Astrocyte of the spinal cord (primary cell): Measurements from ENCODE around the gene SERP2.
A peak's percentile ranks its signal among the peaks of the same experiment; 100 is the strongest.
"Not testable (repeated sequence)": the region's sequence is repeated elsewhere in the genome, so short reads cannot be mapped to it uniquely, and the experiment has no call there.

Experiments used
- DNase-seq: peaks from one replicate; pipeline ENCODE4 v3.0.0; 2011; ENCODE audit warnings: low read depth, low spot score
- H3K4me3 ChIP-seq: 2 replicates; pipeline ENCODE4 v1.5.1; 2011; ENCODE audit warnings: low read depth, mild to moderate bottlenecking, low read length, moderate library complexity
- in situ Hi-C: cut with HindIII; loops from 2 replicates; pipeline ENCODE4 v1.10.0; 2017; ENCODE audit warnings: low sequenced_read_pairs
- TF ChIP-seq, protein P1 (sequence below): IDR thresholded peaks from 2 replicates; pipeline ENCODE4 v1.5.1; 2012; ENCODE audit warnings: low read depth, mild to moderate bottlenecking, low read length, inconsistent platforms

SERP2 gene

DNA sequence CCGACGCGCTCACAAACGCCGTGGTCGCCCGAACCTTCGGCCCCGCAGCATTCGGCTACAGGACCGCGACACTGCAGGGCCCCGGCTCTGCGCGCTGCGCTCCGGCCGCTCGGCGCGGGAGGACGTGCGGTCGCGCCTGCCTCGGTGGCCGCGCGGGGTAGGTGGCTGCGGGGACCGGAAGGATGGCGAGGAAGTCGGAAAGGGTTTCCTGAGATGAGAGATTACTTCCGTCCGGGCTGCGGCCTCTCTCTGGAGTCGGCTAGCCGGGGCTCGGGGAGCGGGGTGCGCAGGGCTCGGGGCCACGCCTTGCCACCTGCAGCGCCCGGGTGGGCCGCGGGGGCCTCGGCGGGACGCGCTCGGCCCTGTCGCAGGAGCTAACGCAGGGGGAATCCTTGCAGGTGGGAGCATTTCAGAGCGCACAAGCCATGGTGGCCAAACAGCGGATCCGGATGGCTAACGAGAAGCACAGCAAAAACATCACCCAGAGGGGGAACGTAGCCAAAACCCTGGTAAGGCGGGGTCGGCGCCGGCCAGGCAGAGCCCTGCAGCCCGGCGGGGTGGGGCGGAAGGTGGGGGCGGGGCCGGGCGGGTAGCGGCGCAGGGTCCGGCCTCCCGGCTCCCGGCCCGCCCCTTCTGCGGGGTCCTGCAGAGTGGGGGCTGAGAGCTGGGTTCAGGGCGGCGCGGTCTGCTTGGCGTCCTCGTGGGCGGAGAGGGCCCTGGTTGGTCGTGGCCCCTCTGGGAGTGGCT is at the start of gene SERP2:
Gene SERP2, plus strand, starts transcription at position 224 of the 747 bp plus-strand sequence. Its CDS starts 202 bp downstream, at position 426.
- DNase-seq: peak; percentile 32
- peak within 1 kb of the TSS; percentile 37 for H3K4me3 ChIP-seq
- TF ChIP-seq, protein P1, sequence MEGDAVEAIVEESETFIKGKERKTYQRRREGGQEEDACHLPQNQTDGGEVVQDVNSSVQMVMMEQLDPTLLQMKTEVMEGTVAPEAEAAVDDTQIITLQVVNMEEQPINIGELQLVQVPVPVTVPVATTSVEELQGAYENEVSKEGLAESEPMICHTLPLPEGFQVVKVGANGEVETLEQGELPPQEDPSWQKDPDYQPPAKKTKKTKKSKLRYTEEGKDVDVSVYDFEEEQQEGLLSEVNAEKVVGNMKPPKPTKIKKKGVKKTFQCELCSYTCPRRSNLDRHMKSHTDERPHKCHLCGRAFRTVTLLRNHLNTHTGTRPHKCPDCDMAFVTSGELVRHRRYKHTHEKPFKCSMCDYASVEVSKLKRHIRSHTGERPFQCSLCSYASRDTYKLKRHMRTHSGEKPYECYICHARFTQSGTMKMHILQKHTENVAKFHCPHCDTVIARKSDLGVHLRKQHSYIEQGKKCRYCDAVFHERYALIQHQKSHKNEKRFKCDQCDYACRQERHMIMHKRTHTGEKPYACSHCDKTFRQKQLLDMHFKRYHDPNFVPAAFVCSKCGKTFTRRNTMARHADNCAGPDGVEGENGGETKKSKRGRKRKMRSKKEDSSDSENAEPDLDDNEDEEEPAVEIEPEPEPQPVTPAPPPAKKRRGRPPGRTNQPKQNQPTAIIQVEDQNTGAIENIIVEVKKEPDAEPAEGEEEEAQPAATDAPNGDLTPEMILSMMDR: no peak
- in situ Hi-C loops: no loop called here

DNA sequence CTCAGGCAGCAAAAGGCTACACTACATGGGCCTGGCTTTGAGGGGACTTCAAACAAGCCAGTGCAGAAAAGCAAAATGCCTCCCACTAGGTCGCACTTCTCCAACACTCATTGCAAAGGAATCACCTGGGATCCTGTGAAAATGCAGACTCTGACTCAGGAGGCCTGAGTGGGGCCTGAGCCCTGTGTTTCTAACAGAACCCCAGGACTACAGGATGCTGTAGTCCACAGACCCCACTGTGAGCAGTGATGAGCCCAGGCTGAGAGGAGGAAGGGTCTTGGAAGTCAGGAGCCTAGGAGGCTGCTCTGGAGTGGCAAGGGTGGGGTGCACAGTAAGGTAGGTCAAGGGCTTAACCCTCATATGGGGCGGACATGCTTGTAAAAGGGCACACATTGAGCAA is 46.7 kb upstream of the SERP2 start:
- in situ Hi-C loops: no loop called here
- DNase-seq: no peak
- TF ChIP-seq, protein P1: no peak
- H3K4me3 ChIP-seq: no peak overlapping the region

DNA sequence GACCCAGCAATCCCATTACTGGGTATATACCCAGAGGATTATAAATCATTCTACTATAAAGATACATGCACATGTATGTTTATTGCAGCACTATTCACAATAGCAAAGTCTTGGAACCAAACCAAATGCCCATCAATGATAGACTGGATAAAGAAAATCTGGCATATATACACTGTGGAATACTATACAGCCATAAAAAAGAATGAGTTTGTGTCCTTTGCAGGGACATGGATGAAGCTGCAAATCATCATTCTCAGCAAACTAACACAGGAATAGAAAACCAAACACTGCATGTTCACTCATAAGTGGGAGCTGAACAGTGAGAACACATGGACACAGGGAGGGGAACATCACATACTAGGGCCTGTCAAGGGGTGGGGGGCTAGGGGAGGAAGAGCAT is 44.6 kb upstream of the SERP2 start:
- DNase-seq, H3K4me3 ChIP-seq, in situ Hi-C loops: not testable (repeated sequence)

DNA sequence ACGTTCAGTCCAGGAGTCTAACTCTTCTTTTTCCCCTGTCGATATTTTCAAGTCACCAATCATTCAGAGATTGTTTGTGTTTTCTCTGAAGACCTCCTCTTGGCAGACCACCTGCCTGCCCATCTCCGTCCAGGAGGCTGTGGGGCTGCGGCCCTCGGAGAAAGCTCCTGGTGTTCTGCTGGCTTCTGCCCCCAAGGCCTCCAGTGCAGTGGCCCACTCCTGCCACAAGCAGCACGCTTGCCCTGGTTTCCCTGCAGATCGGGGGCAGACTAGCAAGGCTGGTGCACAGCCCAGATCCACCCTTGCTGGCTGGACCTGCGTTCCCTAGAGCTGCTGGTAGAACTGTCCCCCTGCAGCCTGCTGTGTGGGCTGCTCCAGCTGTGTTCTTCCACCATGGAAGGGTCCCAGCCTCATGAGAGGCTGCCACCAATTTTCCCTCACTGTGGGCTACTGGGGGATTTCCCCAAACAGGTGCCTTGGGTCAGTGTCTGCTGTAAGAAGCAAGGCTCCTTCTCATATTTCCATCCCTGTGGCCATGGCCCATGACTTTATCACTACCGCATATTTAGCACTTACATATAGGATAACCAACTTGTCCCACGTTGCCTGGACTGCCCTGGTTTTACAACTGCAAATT is 43.6 kb upstream of the SERP2 start:
- in situ Hi-C loops: no loop called here
- TF ChIP-seq, protein P1: no peak
- H3K4me3 ChIP-seq: no peak overlapping the region
- DNase-seq: no peak

DNA sequence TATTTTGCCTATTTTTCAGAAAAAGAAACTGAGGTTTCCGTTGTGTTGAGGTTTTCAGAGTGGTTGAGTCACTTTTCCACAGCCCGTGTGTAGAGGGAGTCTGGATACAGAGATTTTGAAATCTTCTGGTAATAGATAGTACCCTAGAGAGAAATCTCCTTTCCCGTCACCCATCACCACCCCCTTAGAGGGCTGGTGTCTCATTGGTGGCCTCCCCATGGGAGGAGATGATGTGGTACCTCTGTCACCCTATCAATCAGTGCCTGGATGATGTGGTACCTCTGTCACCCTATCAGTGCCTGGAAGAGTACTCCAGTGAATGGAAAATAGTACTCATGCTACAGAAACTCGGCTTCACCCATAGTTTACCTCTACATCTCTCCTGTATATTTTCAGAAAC is 42.2 kb upstream of the SERP2 start:
- TF ChIP-seq, protein P1: no peak
- no peak overlapping the region for H3K4me3 ChIP-seq
- in situ Hi-C loops: no loop called here
- no peak for DNase-seq

DNA sequence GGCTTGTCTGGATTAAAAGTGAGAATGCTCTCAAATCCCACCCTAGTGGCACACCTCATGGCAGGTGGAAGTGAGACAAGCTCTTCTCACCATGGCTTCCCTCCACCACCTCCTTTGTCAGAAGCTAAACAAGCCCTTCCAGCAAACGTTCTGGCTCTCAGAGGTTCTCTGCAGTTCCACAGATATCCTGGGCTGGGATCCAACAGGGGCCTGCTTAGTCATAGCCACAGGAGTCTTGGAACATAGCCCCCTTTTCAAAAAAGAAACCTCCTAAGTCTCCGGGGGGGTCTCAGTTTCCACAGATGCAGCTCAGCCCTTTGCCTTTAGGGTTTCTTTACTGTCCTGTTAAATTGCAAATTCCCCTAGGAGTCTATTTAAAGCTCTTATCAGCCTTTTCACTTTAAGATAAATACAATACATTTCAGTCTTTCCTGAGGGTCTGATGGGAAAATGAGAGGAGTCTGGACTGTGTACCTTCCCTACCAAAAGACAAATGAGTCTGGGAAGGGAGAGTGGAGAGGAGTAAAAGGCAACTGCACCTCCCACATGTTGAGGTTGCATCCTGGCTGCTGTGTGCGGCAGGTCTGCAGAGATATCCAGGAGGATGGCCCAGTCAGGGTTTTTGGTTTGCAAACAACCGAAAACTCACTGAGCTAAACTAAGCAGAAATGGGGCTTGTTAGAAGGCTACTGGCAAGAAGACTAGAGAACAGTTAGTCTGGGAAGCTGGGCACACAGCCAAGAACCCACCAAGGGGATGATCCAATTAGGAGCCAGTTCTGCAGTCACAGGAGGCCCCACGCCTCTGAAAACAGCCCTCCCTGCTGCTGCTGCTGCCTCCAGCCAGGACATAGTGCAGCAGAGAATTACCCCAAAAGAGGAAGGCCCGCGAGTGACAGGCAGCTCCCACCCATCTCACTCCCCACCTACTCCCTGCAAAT is 41.4 kb upstream of the SERP2 start:
- TF ChIP-seq, protein P1: no peak
- in situ Hi-C loops: no loop called here
- H3K4me3 ChIP-seq: no peak overlapping the region
- DNase-seq: peak; percentile 99
